Glomerular visceral epithelial cell (primary cell): ENCODE data around the gene NIPA2.

Experiments
- DNase-seq: peaks from one replicate; pipeline ENCODE4 v3.0.0-alpha.2; 2016; ENCODE audit errors: extremely low spot score

NIPA2 gene

DNA sequence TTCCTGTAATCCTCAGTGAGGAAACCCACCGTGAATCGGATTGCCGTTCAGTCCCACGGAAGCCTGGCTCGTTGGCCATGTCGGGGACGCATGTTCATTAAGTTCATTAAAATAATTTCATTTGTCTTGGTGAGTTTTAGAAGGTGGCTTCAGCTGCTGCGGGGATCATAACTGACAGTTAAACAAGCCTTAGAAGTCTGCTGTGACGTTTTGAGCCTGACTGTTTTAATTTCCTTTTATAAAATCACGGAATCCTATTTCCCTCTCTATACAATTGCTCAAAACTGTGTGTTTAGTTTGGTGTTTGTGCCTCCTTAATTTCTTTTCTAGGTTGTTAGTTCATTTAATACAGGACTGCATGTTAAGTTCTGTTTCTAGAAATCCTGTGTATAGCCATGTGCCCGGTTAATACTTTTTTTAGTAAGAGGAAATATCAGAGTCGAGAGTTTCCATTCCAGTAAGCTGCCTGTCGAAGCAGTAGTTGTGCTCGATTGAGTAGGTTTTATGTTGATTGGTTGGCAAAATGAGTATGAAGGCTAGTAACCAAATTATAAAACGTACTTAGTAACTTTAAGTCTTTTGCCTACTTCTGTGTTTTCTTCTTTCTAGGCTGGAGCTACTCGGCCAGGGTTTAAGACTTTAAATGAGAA lies 705 bp downstream of the NIPA2 start:
- peak; percentile 17 for DNase-seq

DNA sequence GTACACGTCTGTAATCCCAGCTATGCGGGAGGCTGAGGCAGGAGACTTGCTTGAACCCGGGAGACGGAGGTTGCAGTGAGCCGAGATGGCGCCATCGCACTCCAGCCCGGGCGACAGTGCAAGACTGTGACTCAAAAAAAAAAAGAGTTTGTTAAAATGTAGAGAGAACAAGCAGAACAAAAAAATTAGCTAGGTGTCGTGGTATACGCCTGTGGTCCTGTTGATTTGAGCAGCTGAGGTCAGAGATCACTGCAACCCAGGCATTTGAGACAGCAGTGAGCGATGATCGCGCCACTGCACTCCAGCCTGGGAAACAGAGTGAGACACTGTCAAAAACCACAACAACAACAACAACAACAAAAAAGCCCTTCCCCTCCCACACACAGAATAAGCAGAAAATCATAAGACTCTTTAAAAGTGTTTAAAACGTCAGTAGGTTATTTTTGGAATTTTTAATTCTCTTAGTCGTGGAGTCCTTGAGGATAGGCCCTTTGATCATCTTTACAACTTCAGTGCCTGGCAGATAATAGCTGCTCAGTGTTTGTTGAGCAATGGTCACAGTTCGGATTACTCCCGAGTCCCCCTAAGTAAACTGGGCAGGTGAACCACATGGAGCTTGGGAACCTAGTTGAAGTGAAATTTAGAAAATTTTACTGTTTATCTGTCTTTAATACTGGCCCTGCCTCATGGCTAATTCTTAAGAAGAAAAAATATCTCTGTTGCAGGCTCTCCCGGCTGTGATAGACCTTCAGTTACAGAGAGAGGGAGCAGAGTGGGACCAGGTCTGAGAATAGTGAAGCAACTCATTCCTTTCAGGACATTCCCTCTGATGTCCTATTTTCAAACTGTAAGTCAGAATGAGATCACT lies 6.2 kb downstream of the NIPA2 start:
- DNase-seq: no peak

DNA sequence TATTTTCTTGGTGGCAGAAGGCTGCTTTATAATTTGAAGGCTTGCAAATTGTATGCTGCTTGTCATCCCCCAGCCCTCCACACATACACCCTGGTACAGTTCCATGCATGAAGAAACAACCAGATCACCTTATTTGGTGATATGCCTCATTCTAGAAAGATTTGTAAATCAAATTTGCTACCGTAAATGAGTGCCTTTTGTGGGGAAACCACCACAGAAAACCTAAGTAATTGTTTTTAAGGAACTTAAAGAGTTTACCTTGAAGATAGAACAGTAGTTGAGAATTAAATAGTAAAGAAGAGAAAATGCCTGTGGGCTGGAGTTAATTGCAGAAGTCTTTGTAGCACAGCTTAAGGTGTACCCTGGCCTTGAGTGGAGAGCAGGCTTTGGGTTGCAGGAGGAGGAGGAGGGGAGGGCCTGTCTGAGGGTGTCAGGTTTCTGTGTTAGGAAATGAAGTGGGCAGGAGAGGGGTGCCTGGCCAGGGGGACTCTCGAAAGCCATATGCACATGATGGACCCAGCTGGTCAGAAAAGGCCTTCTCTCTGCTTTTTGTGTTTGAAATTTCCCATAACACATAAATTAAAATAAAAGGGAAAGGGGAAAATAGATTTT lies 6.9 kb downstream of the NIPA2 start:
- no peak for DNase-seq

DNA sequence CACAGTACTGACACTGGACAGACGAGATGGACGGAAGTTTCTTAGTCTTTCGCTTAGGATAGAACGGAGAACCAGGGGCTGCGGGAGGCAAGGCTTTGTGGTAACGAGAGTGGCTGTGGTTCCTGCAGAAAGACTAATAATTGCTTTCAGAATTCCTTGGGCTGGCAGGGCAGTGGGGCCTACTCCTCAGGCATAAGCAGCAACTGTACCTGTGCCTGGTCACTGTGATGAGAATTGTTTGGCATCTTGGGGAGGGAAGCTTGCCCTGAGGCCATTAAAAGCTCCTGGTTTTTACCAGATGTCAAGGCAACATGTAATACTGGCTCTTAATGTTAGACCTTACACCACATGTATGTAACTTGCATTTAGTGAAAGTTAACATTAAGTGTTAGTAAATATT lies 7.6 kb downstream of the NIPA2 start:
- no peak for DNase-seq

DNA sequence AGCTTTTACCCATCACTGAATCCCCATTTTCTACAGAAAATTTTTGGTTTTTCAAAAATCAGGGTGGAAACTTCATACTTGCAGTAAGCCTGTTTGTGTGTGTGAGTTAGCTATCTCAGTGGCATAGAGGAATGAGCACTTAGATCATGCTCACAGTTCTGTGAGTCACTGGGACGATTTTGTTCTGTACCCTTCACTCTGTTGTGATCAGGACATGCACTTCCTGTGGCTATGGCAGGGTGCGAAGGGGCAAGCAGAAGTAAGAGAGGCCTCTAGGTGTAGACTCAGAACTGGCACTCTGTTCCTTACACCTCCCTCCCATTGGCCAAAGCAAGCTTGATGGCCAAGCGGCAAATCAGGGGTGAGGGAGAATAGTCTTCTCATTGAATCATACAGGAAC lies 11.6 kb downstream of the NIPA2 start:
- DNase-seq: no peak

DNA sequence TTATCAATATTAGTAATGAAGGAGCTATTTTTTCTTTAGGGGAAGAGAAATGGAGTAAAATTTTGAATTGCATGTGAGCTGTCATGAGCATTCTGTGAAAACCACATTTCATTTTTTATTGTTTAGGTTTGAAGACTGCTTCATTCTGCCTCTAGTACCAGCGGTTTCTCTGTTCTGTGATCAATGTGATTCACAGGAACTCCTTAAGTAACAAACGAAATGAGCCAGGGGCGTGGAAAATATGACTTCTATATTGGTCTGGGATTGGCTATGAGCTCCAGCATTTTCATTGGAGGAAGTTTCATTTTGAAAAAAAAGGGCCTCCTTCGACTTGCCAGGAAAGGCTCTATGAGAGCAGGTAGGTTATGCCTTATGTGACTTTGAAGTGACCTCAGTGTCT lies 13.0 kb downstream of the NIPA2 start:
- DNase-seq: no peak

DNA sequence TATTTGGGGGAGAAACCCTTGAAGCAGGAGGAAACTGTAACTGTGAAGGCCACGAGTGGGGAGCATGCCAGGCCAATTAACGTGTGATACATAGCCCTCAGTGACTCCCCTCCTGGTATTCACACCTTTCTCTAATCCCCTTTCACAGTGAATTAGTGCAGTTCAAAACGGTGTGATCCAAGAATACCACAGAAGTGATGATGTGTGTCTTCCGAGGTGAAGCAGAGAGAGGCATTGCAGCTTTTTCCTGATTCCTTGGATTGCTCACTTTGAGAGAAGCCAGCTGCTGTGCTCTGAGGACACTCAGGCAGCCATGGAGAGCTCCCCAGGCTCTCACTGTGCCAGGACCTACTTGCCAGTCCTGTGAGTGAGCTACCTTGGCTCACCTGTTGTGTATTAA lies 17.3 kb downstream of the NIPA2 start:
- peak; percentile 16 for DNase-seq

DNA sequence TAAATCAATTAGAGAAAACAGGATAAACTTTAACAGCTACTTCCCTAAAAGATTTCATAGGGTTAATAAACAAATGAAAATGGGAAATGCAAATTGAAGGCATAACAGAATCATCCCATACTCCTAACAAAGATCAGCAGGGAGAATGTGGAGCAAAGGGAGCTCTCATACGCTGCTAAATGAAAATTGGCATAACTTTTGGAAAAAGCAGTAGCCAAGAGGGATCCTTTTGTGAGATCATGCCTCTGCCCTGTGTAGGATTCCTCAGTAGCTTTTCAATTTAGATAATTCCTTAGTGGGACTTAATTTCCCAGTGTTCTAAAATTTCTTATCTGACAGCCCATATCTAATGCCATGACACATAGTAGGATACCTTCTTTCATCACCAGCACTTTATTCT lies 18.2 kb downstream of the NIPA2 start:
- DNase-seq: no peak

DNA sequence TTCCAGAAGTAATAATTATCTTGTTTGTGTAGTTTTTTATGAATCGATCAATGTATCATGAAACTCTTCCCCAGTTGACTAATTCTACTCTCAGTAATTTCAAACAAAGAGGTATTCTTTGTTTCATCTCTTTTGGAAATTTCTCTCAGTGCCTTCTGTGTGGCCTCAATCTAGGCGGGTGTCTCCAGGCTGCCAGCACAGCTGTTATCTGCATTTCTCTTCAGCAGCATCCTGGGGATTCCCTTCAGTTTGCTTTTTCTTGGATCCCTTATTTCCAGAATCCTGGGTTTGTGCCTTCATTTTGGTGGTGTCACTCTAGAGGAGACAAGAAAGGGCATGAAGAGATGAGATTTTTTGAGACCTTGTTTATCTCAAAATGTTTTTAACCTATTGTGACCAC lies 22.7 kb downstream of the NIPA2 start:
- no peak for DNase-seq

DNA sequence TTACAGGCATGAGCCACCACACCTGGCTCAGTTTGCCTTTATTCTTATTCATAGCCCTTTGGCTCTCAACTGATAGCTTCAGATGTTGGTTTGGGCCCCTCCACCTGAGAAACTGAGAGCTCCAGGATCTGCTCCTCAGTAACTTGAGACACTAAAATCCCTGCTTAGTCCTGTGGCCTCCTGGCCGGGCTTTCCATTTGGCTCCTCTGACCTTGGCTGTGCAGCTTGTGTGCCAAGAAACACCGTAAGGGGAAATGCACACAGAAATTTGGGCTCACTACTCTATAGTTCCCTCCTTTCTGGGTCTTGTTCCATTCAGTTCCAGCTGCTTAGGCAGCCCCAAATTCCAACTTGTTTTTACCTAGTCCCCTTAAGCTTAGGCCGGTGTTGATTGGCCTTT lies 24.9 kb downstream of the NIPA2 start:
- no peak for DNase-seq

DNA sequence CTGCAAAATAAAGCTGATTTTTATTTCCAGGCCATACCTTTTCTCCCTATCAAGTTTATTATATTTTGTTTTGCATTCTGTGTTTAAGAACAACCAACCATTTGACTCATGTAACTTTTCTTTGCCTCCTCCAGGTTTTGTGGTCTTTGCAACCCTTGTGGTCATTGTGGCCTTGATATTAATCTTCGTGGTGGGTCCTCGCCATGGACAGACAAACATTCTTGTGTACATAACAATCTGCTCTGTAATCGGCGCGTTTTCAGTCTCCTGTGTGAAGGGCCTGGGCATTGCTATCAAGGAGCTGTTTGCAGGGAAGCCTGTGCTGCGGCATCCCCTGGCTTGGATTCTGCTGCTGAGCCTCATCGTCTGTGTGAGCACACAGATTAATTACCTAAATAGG lies 27.6 kb downstream of the NIPA2 start:
- DNase-seq: no peak

DNA sequence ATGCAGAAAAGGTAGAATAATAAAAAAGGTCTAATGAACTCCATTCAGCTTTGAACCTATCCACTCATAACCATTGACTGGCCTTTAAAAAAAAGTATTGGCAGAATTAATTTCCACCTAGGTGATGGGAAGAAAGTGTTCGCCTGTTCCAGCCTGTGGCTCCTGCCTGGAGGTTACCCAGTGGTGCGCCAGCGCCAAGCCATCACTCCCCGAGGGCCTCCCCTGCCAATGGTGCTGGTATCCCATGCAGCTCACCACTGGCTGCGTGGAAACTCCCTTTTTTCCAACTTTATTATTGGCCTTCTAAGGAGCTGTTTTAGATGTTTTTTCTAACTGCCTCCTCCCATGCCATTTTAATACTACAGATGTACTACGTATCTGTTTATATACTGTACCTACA lies 29.4 kb downstream of the NIPA2 start:
- no peak for DNase-seq

DNA sequence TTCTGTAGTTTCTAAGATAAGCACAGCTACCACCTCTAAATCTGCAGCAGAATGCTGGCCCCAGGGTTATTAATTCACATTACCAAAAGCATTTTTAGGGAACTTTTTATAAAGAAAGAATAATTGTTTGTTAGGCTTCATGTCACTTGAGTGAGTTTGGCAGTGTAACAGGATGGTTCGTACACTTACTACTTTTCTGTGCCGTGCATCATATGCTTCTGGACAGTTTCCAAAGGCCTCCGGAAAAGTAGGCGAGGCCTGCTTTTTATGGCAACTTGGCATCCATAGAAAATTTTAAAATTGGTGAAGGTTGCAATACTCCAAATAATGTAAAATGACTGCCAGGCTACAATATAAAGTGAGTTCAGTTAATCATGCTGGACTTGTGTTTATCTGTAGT lies 30.0 kb downstream of the NIPA2 start:
- DNase-seq: no peak

DNA sequence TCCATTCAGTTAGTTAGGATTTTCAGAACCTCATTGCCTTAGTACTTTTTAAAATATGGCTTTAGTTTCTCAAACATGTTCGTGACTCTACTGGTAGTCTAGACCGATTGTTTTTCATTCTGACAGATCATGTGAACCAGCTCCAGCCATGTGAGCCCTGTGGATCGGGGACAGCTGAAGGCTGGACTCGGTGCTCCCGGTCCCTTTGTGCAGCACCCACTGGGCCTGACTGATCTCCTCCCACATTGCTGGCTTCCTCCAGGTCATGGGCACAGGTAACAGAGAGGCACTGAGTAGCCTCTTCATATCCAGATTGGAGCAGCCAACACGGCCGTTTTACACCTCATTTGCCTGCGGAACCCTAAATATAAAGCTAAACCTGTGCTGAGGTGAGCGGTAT lies 30.5 kb downstream of the NIPA2 start:
- DNase-seq: no peak

DNA sequence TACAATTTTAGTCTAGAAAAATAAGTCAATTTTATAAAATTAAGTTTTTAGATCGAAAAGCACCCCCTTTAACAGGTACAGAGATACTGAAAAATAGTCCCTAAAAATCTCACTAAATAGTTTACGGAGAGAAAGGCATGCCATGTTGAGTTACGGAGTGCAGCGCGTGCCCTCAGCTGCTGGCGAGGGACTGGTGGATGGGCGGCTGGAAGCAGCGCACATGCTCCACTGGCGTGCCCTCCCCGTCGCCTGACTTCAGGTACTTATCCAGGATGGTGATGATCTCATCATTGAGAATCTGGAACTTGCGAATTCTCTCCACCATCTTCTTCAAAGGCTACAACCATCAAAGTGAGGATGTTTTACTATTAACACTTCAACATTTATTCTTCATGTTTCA lies 31.4 kb downstream of the NIPA2 start:
- DNase-seq: no peak

DNA sequence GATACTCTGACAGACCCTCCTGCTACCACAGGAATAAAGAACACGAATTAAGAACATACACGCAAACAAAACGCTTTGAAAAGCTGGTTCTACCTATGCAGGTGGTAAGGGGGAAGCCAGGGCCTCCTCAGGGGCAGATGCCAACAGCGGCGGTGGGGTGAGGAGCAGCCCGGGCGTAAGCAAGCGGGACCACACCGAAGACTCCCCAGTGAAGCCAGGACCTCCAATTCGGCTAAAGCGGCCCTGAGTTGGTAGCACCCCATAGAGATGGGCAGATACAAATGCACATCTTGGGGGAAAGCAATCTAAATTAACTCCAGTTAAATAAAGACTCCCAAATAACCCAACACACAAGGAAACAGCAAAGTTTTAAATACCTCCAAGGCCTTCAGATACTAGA lies 32.4 kb downstream of the NIPA2 start:
- no peak for DNase-seq

DNA sequence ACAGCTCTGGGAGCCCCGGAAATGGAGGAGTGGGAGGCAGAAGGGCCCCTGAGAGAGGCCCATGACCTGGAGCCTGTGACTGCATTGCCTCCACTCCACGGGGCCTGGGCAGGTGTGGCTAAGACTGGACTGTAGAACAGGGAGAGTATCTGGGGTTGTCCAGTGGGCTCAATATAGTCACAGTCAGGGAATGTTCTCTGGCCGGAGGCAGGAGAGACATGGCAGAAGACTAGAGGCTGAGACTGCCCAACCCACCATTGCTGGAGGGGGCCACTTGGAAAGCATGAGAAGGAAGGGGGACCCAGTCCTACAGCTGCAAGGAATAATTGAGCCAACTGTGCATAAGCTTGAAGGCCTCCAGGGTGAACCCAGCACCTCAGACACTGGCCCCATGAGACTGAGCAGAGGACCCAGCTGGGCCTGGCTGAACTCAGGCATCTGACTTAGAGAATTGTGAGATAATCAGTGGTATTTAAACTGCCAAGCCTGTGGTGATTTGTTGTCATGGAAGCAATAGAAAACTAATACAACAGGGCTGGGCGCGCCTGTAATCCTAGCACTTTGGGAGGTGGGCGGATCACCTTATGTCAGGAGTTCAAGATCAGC lies 33.1 kb downstream of the NIPA2 start:
- no peak for DNase-seq

DNA sequence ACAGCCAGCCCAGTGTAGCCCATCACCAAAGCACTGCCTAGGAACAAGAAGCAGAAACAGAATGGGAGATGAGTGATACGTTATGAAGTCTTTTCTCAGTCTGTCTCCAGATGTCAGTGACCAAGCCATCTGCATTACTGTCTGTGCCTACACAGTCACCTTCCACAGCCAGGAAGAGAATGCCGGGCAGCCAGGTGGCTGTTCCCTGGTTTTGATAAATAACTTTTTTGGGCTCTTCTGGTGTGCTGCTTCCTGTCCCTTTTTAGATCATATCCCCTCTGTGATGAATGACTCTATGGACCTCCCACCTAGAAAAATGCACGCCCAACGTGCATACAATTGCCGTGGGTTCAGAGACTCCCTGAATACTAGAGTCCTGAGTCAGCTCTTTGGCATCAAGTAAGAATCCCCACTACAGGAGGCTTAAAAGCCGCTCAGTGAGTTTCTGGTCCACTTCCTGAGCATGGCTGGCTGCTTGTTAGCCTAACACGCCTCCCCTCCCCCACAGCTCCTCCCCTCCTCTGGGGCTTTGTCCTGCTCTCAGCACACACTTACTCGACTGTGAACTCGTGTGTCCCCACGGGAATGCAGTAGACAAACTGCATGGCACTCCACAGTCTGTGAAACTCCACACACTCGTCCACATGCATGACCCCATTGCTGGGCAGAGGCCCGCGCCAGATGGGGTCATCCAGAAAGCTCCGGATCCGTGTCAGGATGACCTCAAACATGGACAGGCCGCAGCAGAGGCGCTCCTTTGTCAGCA lies 34.7 kb downstream of the NIPA2 start:
- DNase-seq: peak; percentile 80

DNA sequence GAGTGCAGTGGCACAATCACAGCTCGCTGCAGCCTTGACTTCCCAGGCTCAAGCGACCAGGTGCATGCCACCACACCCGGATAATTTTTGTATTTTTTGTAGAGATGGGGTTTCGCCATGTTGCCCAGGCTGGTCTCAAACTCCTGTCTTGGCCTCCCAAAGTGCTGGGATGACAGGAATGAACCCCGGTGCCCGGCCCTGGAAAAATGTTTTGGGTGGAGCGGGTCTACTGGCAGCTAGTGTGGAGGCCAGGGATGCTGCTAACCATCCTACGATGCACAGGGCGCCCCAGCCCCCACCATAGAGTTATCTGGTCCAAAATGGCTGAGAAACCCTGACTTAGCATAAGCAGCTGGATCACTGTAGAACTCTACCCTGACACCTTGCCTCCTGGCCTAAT lies 35.4 kb downstream of the NIPA2 start:
- no peak for DNase-seq

DNA sequence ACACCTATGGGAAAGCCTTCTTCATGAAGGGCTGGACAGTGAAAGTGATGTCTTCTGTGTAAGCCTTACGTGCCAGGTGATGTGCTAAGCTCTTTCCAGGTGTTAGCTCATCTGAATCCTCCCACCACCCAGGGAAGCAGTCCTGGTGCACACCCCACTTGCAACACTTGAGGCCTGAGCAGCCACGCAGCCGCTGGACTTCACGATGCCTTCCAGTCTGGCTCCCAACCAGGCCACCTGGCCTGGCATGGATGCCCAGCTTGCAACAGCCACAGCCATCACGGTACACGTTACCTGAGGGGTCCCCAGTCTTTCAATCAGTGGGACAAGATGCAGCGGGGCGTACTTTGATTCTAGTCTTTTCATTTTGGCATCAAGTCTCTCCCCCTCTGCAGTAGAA lies 35.8 kb downstream of the NIPA2 start:
- no peak for DNase-seq

DNA sequence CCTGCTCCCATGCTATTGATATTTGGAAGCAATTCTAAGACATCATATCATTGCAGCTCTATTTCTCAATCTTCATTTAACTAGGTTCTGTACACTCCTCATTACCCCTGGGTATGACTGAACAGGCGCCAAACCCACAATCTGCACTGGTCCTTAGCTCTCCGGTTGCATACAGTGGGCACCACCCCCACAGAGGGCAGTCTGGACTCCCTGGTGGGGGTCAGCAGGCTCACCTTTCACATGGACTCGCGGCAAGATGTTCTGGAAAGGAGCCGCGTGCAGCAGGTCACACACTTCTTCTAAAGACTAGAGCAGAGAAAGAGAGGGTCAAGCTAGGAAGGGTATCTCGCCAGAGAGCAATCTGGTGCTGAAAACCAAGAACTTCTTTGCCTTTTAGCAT lies 36.5 kb downstream of the NIPA2 start:
- DNase-seq: no peak

DNA sequence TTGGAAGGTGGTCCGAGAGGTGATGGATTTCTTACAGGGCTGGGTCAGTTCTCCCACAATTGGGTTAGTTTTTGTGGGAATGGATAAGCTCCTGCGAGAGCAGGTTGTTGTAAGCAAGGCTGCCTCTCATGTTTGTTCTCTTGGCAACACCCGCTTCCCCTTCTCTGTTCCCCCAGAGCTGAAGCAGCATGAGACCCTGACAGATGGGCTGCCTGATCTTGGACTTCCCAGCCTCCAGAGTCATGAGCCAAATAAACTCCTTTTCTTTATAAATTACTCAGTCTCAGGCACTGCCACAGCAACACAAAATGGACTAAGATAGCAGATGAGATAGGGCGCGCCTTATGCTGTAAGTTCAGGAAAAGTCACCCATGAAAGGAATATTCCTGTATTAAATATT lies 38.7 kb downstream of the NIPA2 start:
- DNase-seq: no peak
